NCI-H748 treated with DMSO at 0.1 percent for 48 hours (cell line): ENCODE data around the gene CAMSAP1.

ENCODE experiments used
- DNase-seq: peaks from one replicate; lab custom pipeline; 2025; lab: John Stamatoyannopoulos, UW

CAMSAP1 gene

GRCh38 chr9:135941288-135941995, 34.1 kb upstream of the CAMSAP1 start:
- no peak for DNase-seq

- DNase-seq: no peak
Measured at GRCh38 chr9:135939351-135940265, 32.3 kb upstream of the CAMSAP1 start.

- DNase-seq: no peak
Measured at GRCh38 chr9:135937521-135938489, 30.5 kb upstream of the CAMSAP1 start.

GRCh38 chr9:135933114-135933513, 25.8 kb upstream of the CAMSAP1 start:
- no peak for DNase-seq

GRCh38 chr9:135932656-135933055, 25.3 kb upstream of the CAMSAP1 start:
- DNase-seq: no peak

GRCh38 chr9:135931349-135931820, 24.0 kb upstream of the CAMSAP1 start:
- DNase-seq: no peak

GRCh38 chr9:135930446-135931345, 23.4 kb upstream of the CAMSAP1 start:
- no peak for DNase-seq

- no peak for DNase-seq
Measured at GRCh38 chr9:135929656-135930445, 22.5 kb upstream of the CAMSAP1 start.

GRCh38 chr9:135928731-135929655, 21.6 kb upstream of the CAMSAP1 start:
- no peak for DNase-seq

- DNase-seq: no peak
Measured at GRCh38 chr9:135928074-135928730, 20.9 kb upstream of the CAMSAP1 start.

GRCh38 chr9:135927195-135928013, 20.1 kb upstream of the CAMSAP1 start:
- DNase-seq: no peak

GRCh38 chr9:135926402-135927194, 19.3 kb upstream of the CAMSAP1 start:
- DNase-seq: no peak

- no peak for DNase-seq
Measured at GRCh38 chr9:135925496-135926133, 18.3 kb upstream of the CAMSAP1 start.

GRCh38 chr9:135924628-135925338, 17.4 kb upstream of the CAMSAP1 start:
- no peak for DNase-seq

GRCh38 chr9:135923508-135923907, 16.2 kb upstream of the CAMSAP1 start:
- no peak for DNase-seq
